ENCODE results near the gene TCF4.

DNA sequence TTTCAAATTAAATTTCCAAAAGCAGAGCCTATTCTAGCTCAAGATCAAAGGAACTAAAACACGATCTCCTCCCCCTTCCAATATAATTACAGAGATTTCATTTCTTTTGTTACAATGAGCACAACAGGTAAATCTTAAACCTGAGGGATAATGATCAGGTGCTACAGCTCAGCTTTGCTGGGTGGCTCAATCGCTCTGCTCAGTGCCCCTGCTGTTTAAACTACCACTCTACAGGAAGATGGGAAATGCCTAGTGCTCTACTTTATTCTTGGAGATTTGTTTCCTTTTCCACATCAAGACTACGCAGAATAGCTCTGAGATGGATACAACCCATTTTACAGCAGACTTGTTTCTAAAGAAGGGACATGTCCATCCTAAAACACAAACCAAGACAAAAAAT lies 162.3 kb downstream of the TCF4 start:
- TF ChIP-seq, protein P1, sequence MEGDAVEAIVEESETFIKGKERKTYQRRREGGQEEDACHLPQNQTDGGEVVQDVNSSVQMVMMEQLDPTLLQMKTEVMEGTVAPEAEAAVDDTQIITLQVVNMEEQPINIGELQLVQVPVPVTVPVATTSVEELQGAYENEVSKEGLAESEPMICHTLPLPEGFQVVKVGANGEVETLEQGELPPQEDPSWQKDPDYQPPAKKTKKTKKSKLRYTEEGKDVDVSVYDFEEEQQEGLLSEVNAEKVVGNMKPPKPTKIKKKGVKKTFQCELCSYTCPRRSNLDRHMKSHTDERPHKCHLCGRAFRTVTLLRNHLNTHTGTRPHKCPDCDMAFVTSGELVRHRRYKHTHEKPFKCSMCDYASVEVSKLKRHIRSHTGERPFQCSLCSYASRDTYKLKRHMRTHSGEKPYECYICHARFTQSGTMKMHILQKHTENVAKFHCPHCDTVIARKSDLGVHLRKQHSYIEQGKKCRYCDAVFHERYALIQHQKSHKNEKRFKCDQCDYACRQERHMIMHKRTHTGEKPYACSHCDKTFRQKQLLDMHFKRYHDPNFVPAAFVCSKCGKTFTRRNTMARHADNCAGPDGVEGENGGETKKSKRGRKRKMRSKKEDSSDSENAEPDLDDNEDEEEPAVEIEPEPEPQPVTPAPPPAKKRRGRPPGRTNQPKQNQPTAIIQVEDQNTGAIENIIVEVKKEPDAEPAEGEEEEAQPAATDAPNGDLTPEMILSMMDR (IDR thresholded peaks at IDR 0.05; ENCODE audit: insufficient read depth, low read depth, low read length) = no peak
- no peak for TF ChIP-seq EZH2 (IDR thresholded peaks at IDR 0.05; ENCODE audit: insufficient read depth, low read length)
